GM12891 (cell line): ENCODE measurements around the gene FAM107A.

Experiments
- POLR2A ChIP-seq: IDR thresholded peaks from 2 replicates; pipeline ENCODE4 v1.6.1; 2011; ENCODE audit warnings: low read depth, low read length, control low read depth
- POLR2AphosphoS5 ChIP-seq: IDR thresholded peaks from 2 replicates; pipeline ENCODE4 v1.6.1; 2011; ENCODE audit warnings: low read depth, low read length, control low read depth
- POU2F2 ChIP-seq: IDR thresholded peaks from 2 replicates; pipeline ENCODE4 v1.6.1; 2011; ENCODE audit warnings: low read depth, mild to moderate bottlenecking, control low read depth, low read length, moderate library complexity
- SPI1 ChIP-seq: IDR thresholded peaks from 2 replicates; pipeline ENCODE4 v1.6.1; 2011; ENCODE audit warnings: low read depth, low read length, control low read depth
- TAF1 ChIP-seq: IDR thresholded peaks from 2 replicates; pipeline ENCODE4 v1.6.1; 2011; ENCODE audit warnings: low read depth, low read length, control low read depth

GRCh38 chr3:58528629-58529028 lies 48.6 kb downstream of the FAM107A start:
- no peak for TF ChIP-seq POLR2AphosphoS5
- no peak for TF ChIP-seq POLR2A
- TF ChIP-seq TAF1 = no peak
- no peak for TF ChIP-seq POU2F2
- TF ChIP-seq SPI1 = no peak
